ENCODE measurements around the gene NIBAN1.

DNA sequence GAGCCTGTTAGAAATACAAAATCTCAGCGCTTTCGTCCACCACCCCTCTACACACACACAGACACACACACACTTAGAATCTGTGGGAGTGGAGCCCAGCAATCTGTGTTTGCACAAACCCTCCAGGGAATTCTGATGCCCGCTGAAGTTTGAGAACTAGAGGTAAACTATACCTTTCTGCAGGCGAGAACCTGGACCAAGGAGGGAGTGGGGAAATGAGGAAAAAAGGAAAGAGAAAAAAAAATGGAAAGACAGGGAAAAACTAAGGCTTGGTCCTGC is 468 bp upstream of the NIBAN1 start:
- TF ChIP-seq, protein P1, sequence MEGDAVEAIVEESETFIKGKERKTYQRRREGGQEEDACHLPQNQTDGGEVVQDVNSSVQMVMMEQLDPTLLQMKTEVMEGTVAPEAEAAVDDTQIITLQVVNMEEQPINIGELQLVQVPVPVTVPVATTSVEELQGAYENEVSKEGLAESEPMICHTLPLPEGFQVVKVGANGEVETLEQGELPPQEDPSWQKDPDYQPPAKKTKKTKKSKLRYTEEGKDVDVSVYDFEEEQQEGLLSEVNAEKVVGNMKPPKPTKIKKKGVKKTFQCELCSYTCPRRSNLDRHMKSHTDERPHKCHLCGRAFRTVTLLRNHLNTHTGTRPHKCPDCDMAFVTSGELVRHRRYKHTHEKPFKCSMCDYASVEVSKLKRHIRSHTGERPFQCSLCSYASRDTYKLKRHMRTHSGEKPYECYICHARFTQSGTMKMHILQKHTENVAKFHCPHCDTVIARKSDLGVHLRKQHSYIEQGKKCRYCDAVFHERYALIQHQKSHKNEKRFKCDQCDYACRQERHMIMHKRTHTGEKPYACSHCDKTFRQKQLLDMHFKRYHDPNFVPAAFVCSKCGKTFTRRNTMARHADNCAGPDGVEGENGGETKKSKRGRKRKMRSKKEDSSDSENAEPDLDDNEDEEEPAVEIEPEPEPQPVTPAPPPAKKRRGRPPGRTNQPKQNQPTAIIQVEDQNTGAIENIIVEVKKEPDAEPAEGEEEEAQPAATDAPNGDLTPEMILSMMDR (IDR thresholded peaks at IDR 0.05; ENCODE audit: low read length): no peak
- no peak for TF ChIP-seq EZH2 (optimal IDR thresholded peaks at IDR 0.05; ENCODE audit: low read depth, low read length)

Data from MM.1S (cell line).